AG04449 (cell line): ENCODE results near the gene CLK2.
A peak's percentile ranks its signal among the peaks of the same experiment; 100 is the strongest.

Experiments used
- CTCF ChIA-PET: fragments of 350-600 bp; formaldehyde crosslinking; extraction: SDS; loops from one replicate; lab custom pipeline; 2021; ENCODE audit warnings: antibody characterized with exemption; lab: Yijun Ruan, JAX
- POLR2A ChIA-PET: fragments of 400-600, 350-600 bp; formaldehyde crosslinking; extraction: SDS; loops from one replicate; lab custom pipeline; 2020; ENCODE audit warnings: antibody characterized with exemption, inconsistent platforms; lab: Yijun Ruan, JAX
- DNase-seq: peaks from one replicate; pipeline ENCODE4 v3.0.0-alpha.2; 2010; ENCODE audit warnings: low read depth, low spot score
- H3K4me3 ChIP-seq: 2 replicates; pipeline ENCODE4 v1.5.1; 2011; ENCODE audit warnings: low read depth, mild to moderate bottlenecking, control low read depth, low read length
- CTCF ChIP-seq: IDR thresholded peaks from one replicate; pipeline ENCODE4 v1.5.1; 2011; ENCODE audit warnings: mild to moderate bottlenecking, moderate library complexity, low read length, control low read depth, inconsistent platforms; ENCODE audit not compliant: insufficient read depth; ENCODE audit errors: missing control alignments

The CLK2 gene

DNA sequence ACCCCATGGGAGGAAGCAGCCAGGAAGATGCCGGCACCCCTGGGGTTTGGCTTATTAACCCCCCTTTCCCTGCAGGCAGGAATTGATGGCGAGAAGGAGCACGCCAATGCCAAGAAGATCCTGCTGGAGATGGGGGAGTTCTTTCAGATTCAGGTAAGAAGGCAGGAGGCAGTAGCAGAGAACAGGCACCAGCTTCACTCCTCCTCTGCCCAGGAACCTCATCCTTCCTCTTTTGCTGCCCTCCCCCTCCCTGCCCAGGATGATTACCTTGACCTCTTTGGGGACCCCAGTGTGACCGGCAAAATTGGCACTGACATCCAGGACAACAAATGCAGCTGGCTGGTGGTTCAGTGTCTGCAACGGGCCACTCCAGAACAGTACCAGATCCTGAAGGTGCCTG, 46.2 kb upstream of the CLK2 start:
- no peak overlapping the region for H3K4me3 ChIP-seq
- ChIA-PET CTCF (interaction anchor here (1.1 to 13.1 kb wide), 3 partner anchors 12 to 144 kb away, joined by 3 to 253 read pairs (median 3); partner anchors contain the start of gene ENTREP3), POLR2A (no interaction called here)
- no peak for TF ChIP-seq CTCF
- no peak for DNase-seq

DNA sequence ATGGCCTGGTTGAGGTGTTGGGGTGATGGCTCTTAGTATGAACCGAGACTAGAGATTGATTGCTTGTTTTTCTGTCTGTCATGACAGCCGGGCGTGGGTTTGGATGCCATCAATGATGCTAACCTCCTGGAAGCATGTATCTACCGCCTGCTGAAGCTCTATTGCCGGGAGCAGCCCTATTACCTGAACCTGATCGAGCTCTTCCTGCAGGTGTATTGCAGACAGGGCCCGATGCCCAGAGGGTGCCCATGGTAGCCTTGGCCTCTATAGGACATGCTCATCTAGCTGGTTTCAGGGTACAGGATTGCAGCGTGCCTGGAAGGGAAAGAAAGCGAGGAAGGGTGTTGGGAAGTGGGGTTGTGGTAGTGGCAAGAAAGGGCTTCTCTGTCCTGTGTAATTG, 44.8 kb upstream of the CLK2 start:
- H3K4me3 ChIP-seq, result no peak overlapping the region
- POLR2A ChIA-PET, result no interaction called here
- CTCF ChIA-PET, result interaction anchor here (13.1 kb wide), 1 partner anchor 66 kb away, joined by 253 read pairs; the partner anchor contains the start of gene ENTREP3
- DNase-seq, result no peak
- TF ChIP-seq CTCF, result no peak

DNA sequence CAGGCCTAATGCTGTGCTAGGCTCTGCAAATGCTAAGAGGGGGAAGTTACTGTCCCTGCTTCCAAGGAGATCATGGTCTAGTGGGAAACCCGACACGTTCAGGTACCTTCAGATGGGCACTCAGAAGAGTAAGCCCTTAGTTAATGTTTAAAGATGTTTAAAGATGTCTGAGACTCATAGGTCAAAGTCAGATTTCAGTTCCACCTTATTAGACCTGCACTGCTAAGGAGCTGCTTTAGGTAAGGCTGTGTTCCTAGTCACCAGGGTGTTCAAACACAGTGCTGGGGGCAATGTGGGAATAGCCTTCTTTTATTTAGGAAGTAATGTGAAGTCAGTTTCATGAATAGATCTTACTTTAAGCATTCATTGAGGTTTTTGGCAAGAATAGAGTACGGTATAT, 43.6 kb upstream of the CLK2 start:
- CTCF ChIA-PET, result interaction anchor here (1.0 to 1.9 kb wide), 4 partner anchors 40 to 73 kb away, joined by 3 to 7 read pairs (median 6); partner anchors contain the start of gene HCN3
- TF ChIP-seq CTCF, result no peak
- H3K4me3 ChIP-seq, result no peak overlapping the region
- POLR2A ChIA-PET, result no interaction called here
- no peak for DNase-seq

DNA sequence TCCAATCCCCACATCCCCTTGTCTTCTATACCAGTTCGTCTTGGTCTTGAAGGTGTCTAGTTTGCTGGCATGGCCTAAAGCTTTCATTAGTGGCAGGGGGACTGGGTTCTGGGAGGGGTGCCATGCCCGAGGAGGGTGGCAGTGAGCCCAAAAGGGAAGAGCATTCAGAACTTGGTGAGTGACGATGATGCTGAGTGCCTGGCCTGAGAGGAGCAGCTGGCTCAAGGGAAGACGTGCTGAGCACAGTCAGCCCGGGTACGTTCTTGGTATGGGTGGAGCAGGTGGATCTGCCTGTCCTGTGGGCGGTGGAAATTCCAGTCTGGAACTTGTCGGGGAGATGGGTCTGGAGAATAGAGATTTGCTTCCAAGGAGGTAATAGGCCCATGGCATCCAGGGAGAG, 40.0 kb upstream of the CLK2 start:
- no peak for DNase-seq
- POLR2A ChIA-PET, result interaction anchor here (0.7 kb wide), 1 partner anchor 41 kb away, joined by 3 read pairs; no protein-coding TSS in a partner anchor
- CTCF ChIA-PET, result interaction anchor here (2.6 to 5.5 kb wide), 2 partner anchors 10 to 63 kb away, joined by 16 to 37 read pairs; no protein-coding TSS in a partner anchor
- H3K4me3 ChIP-seq, result no peak overlapping the region
- TF ChIP-seq CTCF, result no peak

GRCh38 chr1:155309423-155310021, 36.2 kb upstream of the CLK2 start:
- ChIA-PET CTCF (interaction anchor here (1.3 to 5.5 kb wide), 4 partner anchors 14 to 137 kb away, joined by 3 to 37 read pairs (median 4); partner anchors contain the start of gene KRTCAP2), POLR2A (no interaction called here)
- no peak for DNase-seq
- no peak for TF ChIP-seq CTCF
- peak overlapping the region; percentile 84 for H3K4me3 ChIP-seq
